ENCODE results near the gene FGGY.

GRCh38 chr1:59666106-59666505, 369.2 kb downstream of the FGGY start:
- no peak for TF ChIP-seq CTCF (conservative IDR thresholded peaks at IDR 0.05)
- TF ChIP-seq EZH2 (IDR thresholded peaks at IDR 0.05; ENCODE audit: low read depth): no peak
